ENCODE measurements around the gene CCN2. TPM values are rescaled to one million over a fixed set of nuclear protein-coding genes. Genes with fewer than 3 reads are reported as not detected.

CCN2 gene
- polyA plus RNA-seq, 1 of the 3 experiments (the other 2 are of a cell fraction), result 709 TPM

DNA sequence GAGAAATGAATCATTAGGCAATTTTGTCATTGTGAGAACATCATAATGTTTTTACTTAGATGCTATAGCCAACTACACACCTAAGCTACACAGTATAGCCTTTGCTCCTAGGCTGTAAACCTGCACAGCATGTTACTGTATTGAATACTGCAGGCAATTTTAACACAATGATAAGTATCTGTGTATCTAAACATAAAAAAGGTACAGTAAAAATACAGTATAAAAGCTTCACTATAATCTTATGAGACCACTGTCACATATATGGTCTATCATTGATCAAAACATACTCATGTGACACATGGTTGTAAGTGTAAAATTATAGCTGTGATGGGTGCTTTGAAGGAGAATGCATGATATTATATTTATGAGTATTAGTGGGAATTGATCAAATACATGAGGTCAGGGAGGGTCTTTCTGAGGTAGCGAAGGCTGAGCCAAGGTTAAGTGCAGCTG lies 29.2 kb upstream of the CCN2 start (continued):
- no peak for TF ChIP-seq FOXM1 (IDR thresholded peaks at IDR 0.05; ENCODE audit: low read depth)

DNA sequence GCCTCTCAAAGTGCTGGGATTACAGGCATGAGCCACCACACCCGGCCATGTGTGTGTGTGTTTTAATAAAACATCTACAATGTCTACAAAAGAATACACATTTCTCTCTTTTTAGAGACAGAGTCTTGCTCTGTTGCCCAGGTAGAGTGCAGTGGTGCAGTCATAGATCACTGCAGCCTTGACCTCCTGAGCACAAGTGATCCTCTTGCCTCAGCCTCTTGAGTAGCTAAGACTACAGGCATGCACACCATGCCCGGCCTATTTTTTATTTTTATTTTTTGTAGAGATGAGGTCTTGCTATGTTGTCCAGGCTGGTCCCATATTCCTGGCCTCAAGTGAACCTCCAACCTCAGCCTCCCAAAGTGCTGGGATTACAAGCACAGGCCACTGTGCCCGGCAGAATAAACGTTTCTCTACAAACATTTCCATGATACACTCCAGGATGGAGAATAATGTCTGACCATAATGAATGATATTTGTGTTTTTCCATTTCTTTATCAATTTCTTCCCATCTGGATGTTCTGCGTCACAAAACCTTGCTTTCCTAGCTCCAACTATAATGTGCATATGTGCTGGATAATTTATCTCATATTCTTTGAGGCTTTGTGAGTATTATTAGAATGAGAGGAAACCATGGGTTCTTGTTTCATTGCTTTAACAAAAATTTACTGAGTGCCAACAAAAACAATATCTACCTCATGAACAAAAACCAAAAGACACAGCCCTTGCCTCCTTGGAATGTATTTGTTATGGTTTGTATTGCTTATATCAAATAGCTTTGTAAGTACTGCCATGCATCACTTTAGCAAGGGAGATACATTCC lies 28.6 kb upstream of the CCN2 start:
- H3K4me2 ChIP-seq, result peak overlapping the region; percentile 41; the same call in 1 of the 2 replicates
- H3K27ac ChIP-seq (ENCODE audit: low read depth in 2 of 2, low read length in 1 of 2), result peak overlapping the region in 1 of 2 experiments; percentile 93; a peak in 2 of 4 replicates
- TF ChIP-seq TCF12 (IDR thresholded peaks at IDR 0.05) (peak; percentile 88), RFX5 (IDR thresholded peaks at IDR 0.05; ENCODE audit: low read length) (no peak), SIN3A (IDR thresholded peaks at IDR 0.05; ENCODE audit: borderline replicate concordance, low read depth, low read length) (no peak), TEAD4 (IDR thresholded peaks at IDR 0.05; ENCODE audit: borderline replicate concordance, insufficient read depth) (peak; percentile 80), NFIC (IDR thresholded peaks at IDR 0.05; ENCODE audit: borderline replicate concordance) (peak; percentile 83), EZH2phosphoT487 (IDR thresholded peaks at IDR 0.05; ENCODE audit: borderline replicate concordance, low read depth) (no peak), CHD2 (IDR thresholded peaks at IDR 0.05; ENCODE audit: low read length, partially characterized antibody) (no peak), EP300 (IDR thresholded peaks at IDR 0.05; ENCODE audit: borderline replicate concordance in 1 of 2, low read depth in 1 of 2, low read length in 1 of 2) (peak in 1 of 2 experiments; percentile 74; a peak in 2 of 4 replicates), TAF1 (IDR thresholded peaks at IDR 0.05; ENCODE audit: borderline replicate concordance, low read depth, low read length) (no peak), RAD21 (IDR thresholded peaks at IDR 0.05; ENCODE audit: low read length) (no peak), MEF2A (IDR thresholded peaks at IDR 0.05; ENCODE audit: borderline replicate concordance, low read depth) (peak; percentile 56), RCOR1 (IDR thresholded peaks at IDR 0.05; ENCODE audit: low read length) (no peak), JUND (IDR thresholded peaks at IDR 0.05) (peak; percentile 81), GABPA (IDR thresholded peaks at IDR 0.05; ENCODE audit: low read depth) (no peak), FOXJ3 (CRISPR knock-in tag; IDR thresholded peaks at IDR 0.05) (no peak), YY1 (IDR thresholded peaks at IDR 0.05; ENCODE audit: low read depth) (no peak), SMC3 (IDR thresholded peaks at IDR 0.05; ENCODE audit: low read depth, low read length) (no peak), FOSL2 (IDR thresholded peaks at IDR 0.05; ENCODE audit: borderline replicate concordance, low read depth) (peak; percentile 78; the same call in 1 of the 2 replicates)
- TF ChIP-seq, protein P1, sequence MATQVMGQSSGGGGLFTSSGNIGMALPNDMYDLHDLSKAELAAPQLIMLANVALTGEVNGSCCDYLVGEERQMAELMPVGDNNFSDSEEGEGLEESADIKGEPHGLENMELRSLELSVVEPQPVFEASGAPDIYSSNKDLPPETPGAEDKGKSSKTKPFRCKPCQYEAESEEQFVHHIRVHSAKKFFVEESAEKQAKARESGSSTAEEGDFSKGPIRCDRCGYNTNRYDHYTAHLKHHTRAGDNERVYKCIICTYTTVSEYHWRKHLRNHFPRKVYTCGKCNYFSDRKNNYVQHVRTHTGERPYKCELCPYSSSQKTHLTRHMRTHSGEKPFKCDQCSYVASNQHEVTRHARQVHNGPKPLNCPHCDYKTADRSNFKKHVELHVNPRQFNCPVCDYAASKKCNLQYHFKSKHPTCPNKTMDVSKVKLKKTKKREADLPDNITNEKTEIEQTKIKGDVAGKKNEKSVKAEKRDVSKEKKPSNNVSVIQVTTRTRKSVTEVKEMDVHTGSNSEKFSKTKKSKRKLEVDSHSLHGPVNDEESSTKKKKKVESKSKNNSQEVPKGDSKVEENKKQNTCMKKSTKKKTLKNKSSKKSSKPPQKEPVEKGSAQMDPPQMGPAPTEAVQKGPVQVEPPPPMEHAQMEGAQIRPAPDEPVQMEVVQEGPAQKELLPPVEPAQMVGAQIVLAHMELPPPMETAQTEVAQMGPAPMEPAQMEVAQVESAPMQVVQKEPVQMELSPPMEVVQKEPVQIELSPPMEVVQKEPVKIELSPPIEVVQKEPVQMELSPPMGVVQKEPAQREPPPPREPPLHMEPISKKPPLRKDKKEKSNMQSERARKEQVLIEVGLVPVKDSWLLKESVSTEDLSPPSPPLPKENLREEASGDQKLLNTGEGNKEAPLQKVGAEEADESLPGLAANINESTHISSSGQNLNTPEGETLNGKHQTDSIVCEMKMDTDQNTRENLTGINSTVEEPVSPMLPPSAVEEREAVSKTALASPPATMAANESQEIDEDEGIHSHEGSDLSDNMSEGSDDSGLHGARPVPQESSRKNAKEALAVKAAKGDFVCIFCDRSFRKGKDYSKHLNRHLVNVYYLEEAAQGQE (IDR thresholded peaks at IDR 0.05; ENCODE audit: low read depth, low read length), result no peak
- TF ChIP-seq, protein P2, sequence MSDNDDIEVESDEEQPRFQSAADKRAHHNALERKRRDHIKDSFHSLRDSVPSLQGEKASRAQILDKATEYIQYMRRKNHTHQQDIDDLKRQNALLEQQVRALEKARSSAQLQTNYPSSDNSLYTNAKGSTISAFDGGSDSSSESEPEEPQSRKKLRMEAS (IDR thresholded peaks at IDR 0.05; ENCODE audit: low read depth), result peak; percentile 35; the same call in 1 of the 2 replicates
- TF ChIP-seq, protein P3, sequence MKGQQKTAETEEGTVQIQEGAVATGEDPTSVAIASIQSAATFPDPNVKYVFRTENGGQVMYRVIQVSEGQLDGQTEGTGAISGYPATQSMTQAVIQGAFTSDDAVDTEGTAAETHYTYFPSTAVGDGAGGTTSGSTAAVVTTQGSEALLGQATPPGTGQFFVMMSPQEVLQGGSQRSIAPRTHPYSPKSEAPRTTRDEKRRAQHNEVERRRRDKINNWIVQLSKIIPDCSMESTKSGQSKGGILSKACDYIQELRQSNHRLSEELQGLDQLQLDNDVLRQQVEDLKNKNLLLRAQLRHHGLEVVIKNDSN (IDR thresholded peaks at IDR 0.05; ENCODE audit: borderline replicate concordance, low read depth), result no peak
- TF ChIP-seq, protein P4, sequence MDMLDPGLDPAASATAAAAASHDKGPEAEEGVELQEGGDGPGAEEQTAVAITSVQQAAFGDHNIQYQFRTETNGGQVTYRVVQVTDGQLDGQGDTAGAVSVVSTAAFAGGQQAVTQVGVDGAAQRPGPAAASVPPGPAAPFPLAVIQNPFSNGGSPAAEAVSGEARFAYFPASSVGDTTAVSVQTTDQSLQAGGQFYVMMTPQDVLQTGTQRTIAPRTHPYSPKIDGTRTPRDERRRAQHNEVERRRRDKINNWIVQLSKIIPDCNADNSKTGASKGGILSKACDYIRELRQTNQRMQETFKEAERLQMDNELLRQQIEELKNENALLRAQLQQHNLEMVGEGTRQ (IDR thresholded peaks at IDR 0.05; ENCODE audit: borderline replicate concordance, low read depth, low read length), result no peak
- TF ChIP-seq, protein P5, sequence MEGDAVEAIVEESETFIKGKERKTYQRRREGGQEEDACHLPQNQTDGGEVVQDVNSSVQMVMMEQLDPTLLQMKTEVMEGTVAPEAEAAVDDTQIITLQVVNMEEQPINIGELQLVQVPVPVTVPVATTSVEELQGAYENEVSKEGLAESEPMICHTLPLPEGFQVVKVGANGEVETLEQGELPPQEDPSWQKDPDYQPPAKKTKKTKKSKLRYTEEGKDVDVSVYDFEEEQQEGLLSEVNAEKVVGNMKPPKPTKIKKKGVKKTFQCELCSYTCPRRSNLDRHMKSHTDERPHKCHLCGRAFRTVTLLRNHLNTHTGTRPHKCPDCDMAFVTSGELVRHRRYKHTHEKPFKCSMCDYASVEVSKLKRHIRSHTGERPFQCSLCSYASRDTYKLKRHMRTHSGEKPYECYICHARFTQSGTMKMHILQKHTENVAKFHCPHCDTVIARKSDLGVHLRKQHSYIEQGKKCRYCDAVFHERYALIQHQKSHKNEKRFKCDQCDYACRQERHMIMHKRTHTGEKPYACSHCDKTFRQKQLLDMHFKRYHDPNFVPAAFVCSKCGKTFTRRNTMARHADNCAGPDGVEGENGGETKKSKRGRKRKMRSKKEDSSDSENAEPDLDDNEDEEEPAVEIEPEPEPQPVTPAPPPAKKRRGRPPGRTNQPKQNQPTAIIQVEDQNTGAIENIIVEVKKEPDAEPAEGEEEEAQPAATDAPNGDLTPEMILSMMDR (IDR thresholded peaks at IDR 0.05), result no peak

More for the DNA sequence above, 28.6 kb upstream of the CCN2 start:
- Histone ChIP-seq H3K4me1 (ENCODE audit: control insufficient read depth in 1 of 2, insufficient read depth in 2 of 2, low read depth in 1 of 2, low read length in 1 of 2) (peaks cover 0 to 50% of the 10 kb centered on the region in 2 experiments; a peak in 2 of 4 replicates), H3K79me2 (ENCODE audit: insufficient read depth) (no peaks in the 10 kb centered on the region), H3F3A (replicated peaks; ENCODE audit: insufficient read depth) (peaks cover 28% of the 10 kb centered on the region), H3K27me3 (ENCODE audit: insufficient read depth) (no peaks in the 10 kb centered on the region), H3K9me3 (no peaks in the 10 kb centered on the region), H4K20me1 (ENCODE audit: insufficient read depth) (no peaks in the 10 kb centered on the region), H3K9me2 (no peaks in the 10 kb centered on the region), H3K9ac (peak overlapping the region; percentile 33; the same call in 1 of the 2 replicates), H3K36me3 (replicated peaks in 1 of 2; ENCODE audit: control insufficient read depth in 1 of 2, insufficient read depth in 2 of 2, low read length in 1 of 2) (no peaks in the 10 kb centered on the region), H3K4me3 (ENCODE audit: low read depth in 2 of 2, low read length in 1 of 2) (no peak overlapping the region), H2AFZ (ENCODE audit: low read depth) (no peak overlapping the region)
- no peak for DNase-seq
- ChIA-PET CTCF (no interaction called here), POLR2A (no interaction called here)
- 39% methylated on average over 5 of the region's 5 CpGs for WGBS (ENCODE audit: low lambda C conversion rate)

Data from SK-N-SH (cell line).